Right lobe of liver (tissue), 4 donors: ENCODE measurements around the gene UGT1A1.

Source experiments
- POLR2A ChIP-seq: fragments of 450-650 bp; IDR thresholded peaks from one replicate; pipeline ENCODE4 v1.6.1; 2017; ENCODE audit warnings: antibody characterized with exemption, mild to moderate bottlenecking
- TF ChIP-seq, protein P1 (sequence below), 4 donors: fragments of 200-600 bp in 3 of 4; fragments of 450-650 bp in 1 of 4; IDR thresholded peaks; one replicate each; pipeline versions ENCODE4 v1.5.1 to v1.8.0; 2016 to 2022; ENCODE audit warnings: antibody characterized with exemption in 4 of 4, mild to moderate bottlenecking in 2 of 4
- donor health status: DM: no; HTN: no; CAD: no.
- donor health status: DM: no; HTN: no; CAD: no.
- donor health status: DM: no; HTN: yes; CAD: no.

DNA sequence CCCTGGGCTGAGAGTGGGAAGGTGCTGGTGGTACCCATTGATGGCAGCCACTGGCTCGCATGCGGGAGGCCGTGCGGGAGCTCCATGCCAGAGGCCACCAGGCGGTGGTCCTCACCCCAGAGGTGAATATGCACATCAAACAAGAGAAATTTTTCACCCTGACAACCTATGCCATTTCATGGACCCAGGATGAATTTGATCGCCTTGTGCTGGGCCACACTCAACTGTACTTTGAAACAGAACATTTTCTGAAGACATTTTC is 12.9 kb upstream of the UGT1A1 start:
- TF ChIP-seq, protein P1, sequence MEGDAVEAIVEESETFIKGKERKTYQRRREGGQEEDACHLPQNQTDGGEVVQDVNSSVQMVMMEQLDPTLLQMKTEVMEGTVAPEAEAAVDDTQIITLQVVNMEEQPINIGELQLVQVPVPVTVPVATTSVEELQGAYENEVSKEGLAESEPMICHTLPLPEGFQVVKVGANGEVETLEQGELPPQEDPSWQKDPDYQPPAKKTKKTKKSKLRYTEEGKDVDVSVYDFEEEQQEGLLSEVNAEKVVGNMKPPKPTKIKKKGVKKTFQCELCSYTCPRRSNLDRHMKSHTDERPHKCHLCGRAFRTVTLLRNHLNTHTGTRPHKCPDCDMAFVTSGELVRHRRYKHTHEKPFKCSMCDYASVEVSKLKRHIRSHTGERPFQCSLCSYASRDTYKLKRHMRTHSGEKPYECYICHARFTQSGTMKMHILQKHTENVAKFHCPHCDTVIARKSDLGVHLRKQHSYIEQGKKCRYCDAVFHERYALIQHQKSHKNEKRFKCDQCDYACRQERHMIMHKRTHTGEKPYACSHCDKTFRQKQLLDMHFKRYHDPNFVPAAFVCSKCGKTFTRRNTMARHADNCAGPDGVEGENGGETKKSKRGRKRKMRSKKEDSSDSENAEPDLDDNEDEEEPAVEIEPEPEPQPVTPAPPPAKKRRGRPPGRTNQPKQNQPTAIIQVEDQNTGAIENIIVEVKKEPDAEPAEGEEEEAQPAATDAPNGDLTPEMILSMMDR (IDR thresholded peaks at IDR 0.05): no peak
- no peak for TF ChIP-seq POLR2A
